ENCODE data around the gene NIPSNAP3A.

NIPSNAP3A gene

GRCh38 chr9:104745852-104746251 lies 1.6 kb upstream of the NIPSNAP3A start:
- Histone ChIP-seq H3K9me3 (ENCODE audit: insufficient read depth, low read depth, low read length) (no peaks in the 10 kb centered on the region), H2BK5ac (ENCODE audit: low read depth, low read length, poor library complexity) (no peak overlapping the region), H3K4me2 (ENCODE audit: low read length) (no peak overlapping the region), H3K27ac (ENCODE audit: low read depth, low read length) (no peak overlapping the region), H4K8ac (ENCODE audit: low read depth, low read length) (no peak overlapping the region), H3K79me1 (ENCODE audit: low read length) (peaks cover 9% of the 10 kb centered on the region), H3K4ac (ENCODE audit: low read depth, low read length) (no peak overlapping the region), H3K4me3 (ENCODE audit: low read depth, low read length) (no peak overlapping the region), H4K91ac (ENCODE audit: low read depth, low read length) (no peak overlapping the region), H2AFZ (ENCODE audit: insufficient read depth, low read length, poor library complexity) (no peak overlapping the region), H3K23ac (ENCODE audit: low read length) (no peak overlapping the region), H4K12ac (ENCODE audit: low read depth, low read length) (no peak overlapping the region), H2BK12ac (ENCODE audit: low read length) (no peak overlapping the region), H3K14ac (ENCODE audit: low read length) (no peak overlapping the region), H2AK5ac (ENCODE audit: low read length) (no peak overlapping the region), H3K27me3 (ENCODE audit: insufficient read depth, low read length) (no peaks in the 10 kb centered on the region), H3K18ac (ENCODE audit: low read length) (no peak overlapping the region), H3K36me3 (ENCODE audit: control insufficient read depth in 1 of 2, insufficient read depth in 2 of 2, low read length in 2 of 2) (no peaks in the 10 kb centered on the region), H3K9ac (ENCODE audit: low read length) (no peak overlapping the region), H3K4me1 (ENCODE audit: control insufficient read depth in 1 of 2, insufficient read depth in 2 of 2, low read length in 2 of 2) (no peaks in the 10 kb centered on the region), H3K79me2 (ENCODE audit: control insufficient read depth, insufficient read depth, low read length, poor library complexity) (peaks cover 6% of the 10 kb centered on the region), H2BK120ac (ENCODE audit: insufficient read depth, low read length, poor library complexity) (no peak overlapping the region)
- WGBS (ENCODE audit: extremely low coverage, insufficient coverage, insufficient read length): no CpG with 5 or more reads among the region's 1 CpG
- DNase-seq: no peak

GRCh38 chr9:104746285-104746684 lies 1.2 kb upstream of the NIPSNAP3A start:
- Histone ChIP-seq H2BK120ac (ENCODE audit: insufficient read depth, low read length, poor library complexity) (no peak overlapping the region), H3K36me3 (ENCODE audit: control insufficient read depth in 1 of 2, insufficient read depth in 2 of 2, low read length in 2 of 2) (no peaks in the 10 kb centered on the region), H2AK5ac (ENCODE audit: low read length) (no peak overlapping the region), H4K91ac (ENCODE audit: low read depth, low read length) (no peak overlapping the region), H4K12ac (ENCODE audit: low read depth, low read length) (no peak overlapping the region), H3K4me3 (ENCODE audit: low read depth, low read length) (no peak overlapping the region), H3K79me1 (ENCODE audit: low read length) (peaks cover 9% of the 10 kb centered on the region), H4K8ac (ENCODE audit: low read depth, low read length) (no peak overlapping the region), H3K27me3 (ENCODE audit: insufficient read depth, low read length) (no peaks in the 10 kb centered on the region), H3K23ac (ENCODE audit: low read length) (no peak overlapping the region), H3K9ac (ENCODE audit: low read length) (no peak overlapping the region), H3K4me1 (ENCODE audit: control insufficient read depth in 1 of 2, insufficient read depth in 2 of 2, low read length in 2 of 2) (no peaks in the 10 kb centered on the region), H2AFZ (ENCODE audit: insufficient read depth, low read length, poor library complexity) (no peak overlapping the region), H3K14ac (ENCODE audit: low read length) (no peak overlapping the region), H2BK5ac (ENCODE audit: low read depth, low read length, poor library complexity) (no peak overlapping the region), H3K4me2 (ENCODE audit: low read length) (no peak overlapping the region), H3K4ac (ENCODE audit: low read depth, low read length) (no peak overlapping the region), H3K27ac (ENCODE audit: low read depth, low read length) (no peak overlapping the region), H3K18ac (ENCODE audit: low read length) (no peak overlapping the region), H3K9me3 (ENCODE audit: insufficient read depth, low read depth, low read length) (no peaks in the 10 kb centered on the region), H3K79me2 (ENCODE audit: control insufficient read depth, insufficient read depth, low read length, poor library complexity) (peaks cover 6% of the 10 kb centered on the region), H2BK12ac (ENCODE audit: low read length) (no peak overlapping the region)
- WGBS (ENCODE audit: extremely low coverage, insufficient coverage, insufficient read length): no CpG with 5 or more reads among the region's 2 CpGs
- DNase-seq: no peak

GRCh38 chr9:104746798-104747197 lies 685 bp upstream of the NIPSNAP3A start:
- H2AFZ ChIP-seq (ENCODE audit: insufficient read depth, low read length, poor library complexity): no peak overlapping the region
- no peak overlapping the region for H4K8ac ChIP-seq (ENCODE audit: low read depth, low read length)
- H3K36me3 ChIP-seq (ENCODE audit: control insufficient read depth in 1 of 2, insufficient read depth in 2 of 2, low read length in 2 of 2): no peaks in the 10 kb centered on the region
- no peak overlapping the region for H4K91ac ChIP-seq (ENCODE audit: low read depth, low read length)
- no peak overlapping the region for H2BK12ac ChIP-seq (ENCODE audit: low read length)
- peaks cover 9% of the 10 kb centered on the region for H3K79me1 ChIP-seq (ENCODE audit: low read length)
- H3K27ac ChIP-seq (ENCODE audit: low read depth, low read length): no peak overlapping the region
- no peak overlapping the region for H2AK5ac ChIP-seq (ENCODE audit: low read length)
- H3K4me3 ChIP-seq (ENCODE audit: low read depth, low read length): no peak overlapping the region
- no peak overlapping the region for H3K4ac ChIP-seq (ENCODE audit: low read depth, low read length)
- no peak overlapping the region for H4K12ac ChIP-seq (ENCODE audit: low read depth, low read length)
- H3K79me2 ChIP-seq (ENCODE audit: control insufficient read depth, insufficient read depth, low read length, poor library complexity): peaks cover 6% of the 10 kb centered on the region
- no peaks in the 10 kb centered on the region for H3K27me3 ChIP-seq (ENCODE audit: insufficient read depth, low read length)
- no peaks in the 10 kb centered on the region for H3K9me3 ChIP-seq (ENCODE audit: insufficient read depth, low read depth, low read length)
- no CpG with 5 or more reads among the region's 1 CpG for WGBS (ENCODE audit: extremely low coverage, insufficient coverage, insufficient read length)
- no peak overlapping the region for H3K23ac ChIP-seq (ENCODE audit: low read length)
- H3K4me2 ChIP-seq (ENCODE audit: low read length): peak overlapping the region; percentile 74
- no peak overlapping the region for H3K14ac ChIP-seq (ENCODE audit: low read length)
- H3K4me1 ChIP-seq (ENCODE audit: control insufficient read depth in 1 of 2, insufficient read depth in 2 of 2, low read length in 2 of 2): no peaks in the 10 kb centered on the region
- H2BK5ac ChIP-seq (ENCODE audit: low read depth, low read length, poor library complexity): no peak overlapping the region
- no peak for DNase-seq
- H2BK120ac ChIP-seq (ENCODE audit: insufficient read depth, low read length, poor library complexity): no peak overlapping the region
- no peak overlapping the region for H3K9ac ChIP-seq (ENCODE audit: low read length)
- H3K18ac ChIP-seq (ENCODE audit: low read length): no peak overlapping the region

- H2AFZ ChIP-seq (ENCODE audit: insufficient read depth, low read length, poor library complexity): peak overlapping the region; percentile 89
- no peak overlapping the region for H3K27ac ChIP-seq (ENCODE audit: low read depth, low read length)
- no peaks in the 10 kb centered on the region for H3K27me3 ChIP-seq (ENCODE audit: insufficient read depth, low read length)
- peak overlapping the region; percentile 44 for H3K9ac ChIP-seq (ENCODE audit: low read length)
- DNase-seq: no peak
- H2BK5ac ChIP-seq (ENCODE audit: low read depth, low read length, poor library complexity): no peak overlapping the region
- peak overlapping the region; percentile 74 for H3K4me2 ChIP-seq (ENCODE audit: low read length)
- peaks cover 9% of the 10 kb centered on the region for H3K79me1 ChIP-seq (ENCODE audit: low read length)
- H3K36me3 ChIP-seq (ENCODE audit: control insufficient read depth in 1 of 2, insufficient read depth in 2 of 2, low read length in 2 of 2): no peaks in the 10 kb centered on the region
- peak overlapping the region; percentile 92 for H3K4me3 ChIP-seq (ENCODE audit: low read depth, low read length)
- peak overlapping the region; percentile 60 for H2BK120ac ChIP-seq (ENCODE audit: insufficient read depth, low read length, poor library complexity)
- no peak overlapping the region for H3K23ac ChIP-seq (ENCODE audit: low read length)
- no peak overlapping the region for H2AK5ac ChIP-seq (ENCODE audit: low read length)
- H3K4ac ChIP-seq (ENCODE audit: low read depth, low read length): no peak overlapping the region
- peak overlapping the region; percentile 96 for H4K8ac ChIP-seq (ENCODE audit: low read depth, low read length)
- WGBS (ENCODE audit: extremely low coverage, insufficient coverage, insufficient read length): no CpG with 5 or more reads among the region's 9 CpGs
- peak overlapping the region; percentile 72 for H2BK12ac ChIP-seq (ENCODE audit: low read length)
- H4K91ac ChIP-seq (ENCODE audit: low read depth, low read length): no peak overlapping the region
- H3K79me2 ChIP-seq (ENCODE audit: control insufficient read depth, insufficient read depth, low read length, poor library complexity): peaks cover 6% of the 10 kb centered on the region
- H3K14ac ChIP-seq (ENCODE audit: low read length): peak overlapping the region; percentile 71
- no peaks in the 10 kb centered on the region for H3K4me1 ChIP-seq (ENCODE audit: control insufficient read depth in 1 of 2, insufficient read depth in 2 of 2, low read length in 2 of 2)
- H3K9me3 ChIP-seq (ENCODE audit: insufficient read depth, low read depth, low read length): no peaks in the 10 kb centered on the region
- no peak overlapping the region for H3K18ac ChIP-seq (ENCODE audit: low read length)
- H4K12ac ChIP-seq (ENCODE audit: low read depth, low read length): no peak overlapping the region
Observed at GRCh38 chr9:104747245-104747564, 278 bp upstream of the NIPSNAP3A start.
